ENCODE data around the gene UGT1A5. TPM values are rescaled to one million over a fixed set of nuclear protein-coding genes. Genes with fewer than 3 reads are reported as not detected.
"Not testable (repeated sequence)": the region's sequence is repeated elsewhere in the genome, so short reads cannot be mapped to it uniquely, and the experiment has no call there.

Gene UGT1A5
- polyA plus RNA-seq, 5 donors, result not detected

DNA sequence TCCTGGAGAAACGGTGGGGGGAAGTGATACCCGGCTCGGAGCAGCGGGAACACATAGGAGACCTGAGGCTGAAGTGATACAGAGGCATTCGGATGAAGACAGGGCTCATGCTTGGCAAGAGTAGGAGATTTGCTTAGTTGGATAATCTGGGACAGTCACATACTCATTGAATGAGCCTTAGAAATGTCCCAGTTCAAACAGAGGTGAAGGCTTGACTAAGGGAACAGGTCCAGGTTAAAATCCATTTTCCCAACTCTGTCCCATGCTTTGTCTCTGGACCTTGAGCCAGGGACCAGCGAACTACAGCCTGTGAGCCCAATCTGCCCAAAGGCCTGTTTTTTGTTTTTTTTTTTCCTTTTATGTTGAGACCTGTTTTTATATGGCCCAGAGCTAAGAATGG, 18.7 kb upstream of the UGT1A5 start:
- DNase-seq, result no peak

DNA sequence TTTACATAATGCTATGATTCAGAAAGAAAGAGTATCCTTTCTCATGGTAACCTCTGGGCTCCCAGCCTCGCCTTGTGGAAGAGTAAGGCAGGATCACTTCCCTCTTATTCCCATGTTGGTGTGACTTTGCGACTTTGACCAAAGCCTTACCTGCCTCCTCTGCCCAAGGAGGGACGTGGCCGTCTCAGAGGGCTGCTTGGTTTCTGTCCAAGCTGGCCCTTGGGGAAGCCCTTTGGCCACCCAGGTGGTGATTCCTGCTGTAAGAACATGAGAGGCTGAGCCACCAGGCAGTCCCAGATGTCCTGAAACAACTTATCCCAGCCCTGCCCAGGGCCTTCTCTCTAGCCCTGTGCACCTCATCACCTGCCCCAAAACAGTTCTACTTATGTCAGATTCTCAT, 14.0 kb upstream of the UGT1A5 start:
- DNase-seq, result no peak

DNA sequence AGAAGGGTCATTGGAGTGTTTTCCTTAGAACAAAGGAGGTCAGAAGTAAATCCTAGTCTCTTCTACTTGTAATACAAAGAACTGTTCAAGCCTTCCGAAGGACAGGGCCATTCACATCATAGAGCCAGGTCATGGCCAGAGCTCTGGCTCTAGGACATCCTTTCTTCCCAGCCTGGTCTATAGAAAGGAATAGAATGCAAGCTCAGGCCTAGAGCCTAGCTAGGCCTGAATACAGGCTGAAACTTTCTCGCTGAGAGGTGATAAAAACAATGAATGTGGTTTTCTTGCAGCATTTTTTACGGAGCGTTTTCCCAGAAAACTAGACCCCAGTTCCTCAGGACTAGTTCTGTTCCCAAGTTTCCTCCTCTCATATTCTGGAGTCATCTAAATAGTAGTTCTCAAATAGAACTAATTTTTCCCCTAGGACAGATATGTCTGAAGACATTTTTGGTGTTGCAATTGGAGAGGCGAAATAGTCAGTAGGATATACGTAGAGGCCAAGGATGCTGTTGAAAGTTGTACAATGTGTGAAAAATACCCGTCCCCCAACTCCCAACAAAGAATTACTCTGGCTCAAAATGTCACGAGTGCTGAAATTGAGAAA, 13.2 kb upstream of the UGT1A5 start:
- no peak for DNase-seq

DNA sequence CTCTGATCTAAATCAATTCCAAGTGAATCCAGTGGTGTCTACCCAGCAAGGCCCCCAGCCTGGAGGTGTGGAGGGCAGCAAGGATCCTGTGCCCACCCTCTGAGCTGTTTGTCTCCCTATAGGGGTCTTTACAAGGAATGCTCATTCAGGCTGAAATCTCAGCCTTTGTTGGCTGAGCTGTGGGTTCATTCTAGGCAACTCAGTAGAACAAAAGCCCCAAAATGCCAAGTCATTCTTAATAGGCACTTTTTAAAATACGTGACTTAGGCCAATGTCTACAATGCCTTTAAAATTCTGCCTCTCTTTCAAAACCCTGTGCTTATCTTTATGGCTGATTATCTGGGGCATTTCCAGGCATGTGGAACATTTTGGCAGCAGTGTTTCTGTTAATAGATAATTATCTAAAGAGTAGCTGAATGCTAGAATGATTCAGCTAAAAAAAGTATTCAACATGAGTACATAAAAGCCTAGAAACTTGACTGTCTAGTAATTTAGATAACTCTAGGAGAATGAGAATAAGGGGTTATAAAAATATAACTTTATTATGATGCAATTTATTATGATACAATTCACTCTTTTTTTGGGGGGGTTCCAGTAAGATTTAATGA, 12.6 kb upstream of the UGT1A5 start:
- DNase-seq, result peak; percentile 28 to 40

DNA sequence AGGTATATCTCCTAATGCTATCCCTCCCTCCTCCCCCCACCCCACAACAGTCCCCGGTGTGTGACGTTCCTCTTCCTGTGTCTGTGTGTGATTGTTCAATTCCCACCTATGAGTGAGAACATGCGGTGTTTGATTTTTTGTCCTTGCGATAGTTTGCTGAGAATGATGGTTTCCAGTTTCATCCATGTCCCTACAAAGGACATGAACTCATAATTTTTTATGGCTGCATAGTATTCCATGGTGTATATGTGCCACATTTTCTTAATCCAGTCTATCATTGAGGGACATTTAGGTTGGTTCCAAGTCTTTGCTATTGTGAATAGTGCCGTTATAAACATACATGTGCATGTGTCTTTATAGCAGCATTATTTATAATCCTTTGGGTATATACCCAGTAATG, 11.9 kb upstream of the UGT1A5 start:
- DNase-seq, result not testable (repeated sequence)

DNA sequence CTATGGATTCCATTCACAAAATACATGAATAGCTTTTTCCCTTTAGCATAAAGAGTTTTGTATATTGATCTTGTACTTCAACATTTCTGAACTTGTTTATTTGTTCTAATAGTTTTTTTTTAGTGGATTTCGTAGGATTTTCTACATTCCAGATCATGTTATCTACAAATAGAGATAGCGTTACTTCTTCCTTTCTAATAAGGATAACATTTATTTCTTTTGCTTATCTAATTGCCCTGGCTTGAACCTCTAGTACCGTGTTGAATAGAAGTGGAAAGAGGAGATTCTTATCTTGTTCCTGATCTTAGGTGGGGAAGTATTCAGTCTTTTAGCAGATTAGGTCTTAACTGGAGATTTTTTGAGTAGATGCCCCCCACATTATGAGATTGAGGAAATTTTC, 10.5 kb upstream of the UGT1A5 start:
- DNase-seq, result no peak

DNA sequence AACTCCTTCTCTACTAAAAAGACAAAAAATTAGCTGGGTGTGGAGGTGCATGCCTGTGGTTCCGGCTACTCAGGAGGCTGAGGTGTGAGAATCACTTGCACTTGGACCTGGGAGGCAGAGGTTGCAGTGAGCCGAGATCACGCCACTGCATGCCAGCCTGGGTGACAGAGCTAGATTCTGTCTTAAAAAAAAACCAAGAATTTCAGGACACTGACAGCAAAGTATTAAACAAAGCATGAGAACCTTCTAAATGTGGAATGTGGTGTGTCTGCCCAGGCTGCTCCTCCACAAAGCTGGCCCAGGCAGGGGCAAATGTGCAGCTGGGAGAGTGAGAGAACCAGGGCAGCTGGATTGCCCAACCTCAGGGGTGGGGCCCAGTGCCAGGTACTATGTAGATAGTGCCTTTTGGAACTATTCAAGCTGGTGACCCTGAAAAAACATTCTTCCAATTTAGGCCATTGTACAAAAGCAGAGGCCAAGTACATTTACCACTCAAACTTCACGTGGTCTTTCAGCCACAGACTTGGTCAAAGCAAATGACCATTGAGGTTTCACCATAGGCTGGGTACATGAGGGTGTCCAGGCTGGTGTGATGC, 6.7 kb upstream of the UGT1A5 start:
- DNase-seq, result no peak

DNA sequence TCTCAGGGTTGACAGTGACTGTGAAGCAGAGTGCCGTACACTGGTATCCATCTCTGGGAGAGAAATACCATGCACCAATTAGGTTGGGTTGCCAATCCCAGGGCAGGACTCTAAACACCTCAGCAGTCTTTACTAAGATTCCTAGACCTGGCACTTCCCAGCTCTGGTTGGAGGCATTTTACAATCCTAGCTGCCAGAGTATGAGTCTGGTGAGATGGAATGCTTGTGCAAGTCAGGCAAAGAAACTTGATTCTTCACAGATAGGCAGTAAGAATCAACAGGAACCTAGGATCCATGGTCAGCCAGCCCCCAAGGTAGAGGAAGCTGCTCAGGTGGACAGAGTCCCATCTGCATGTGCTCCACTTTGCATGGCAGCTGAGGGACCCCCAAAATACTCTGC, 6.0 kb upstream of the UGT1A5 start:
- no peak for DNase-seq

DNA sequence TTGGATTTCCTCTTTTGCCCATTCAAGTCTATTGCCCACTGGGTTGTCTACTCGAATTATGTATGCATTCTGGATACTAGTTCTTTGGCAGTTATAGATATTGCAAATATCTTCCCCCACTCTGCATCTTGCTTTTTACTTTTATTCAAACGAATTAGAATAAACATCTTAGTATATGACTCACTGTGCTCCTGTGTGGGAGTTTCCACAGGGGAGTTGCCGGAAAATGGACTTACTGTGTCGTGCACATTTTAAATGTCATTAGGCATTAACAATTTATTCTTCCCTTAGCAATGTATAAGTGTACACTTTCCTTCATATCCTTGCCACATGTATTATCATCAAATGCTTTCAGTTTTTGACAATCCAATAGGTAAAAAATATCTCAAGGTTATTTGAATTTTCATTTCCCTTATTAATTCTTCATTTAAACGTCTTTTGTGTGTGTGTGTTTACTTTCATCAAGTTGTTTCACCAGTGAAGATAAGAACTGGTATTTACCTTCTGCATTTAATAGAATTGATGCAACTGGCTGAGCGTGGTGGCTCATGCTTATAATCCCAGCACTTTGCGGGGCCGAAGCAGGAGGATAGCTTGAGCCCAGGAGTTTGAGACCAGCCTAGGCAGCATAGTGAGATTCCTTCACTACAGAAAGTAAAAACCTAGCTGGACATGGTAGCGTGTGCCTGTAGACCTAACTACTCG, 4.6 kb upstream of the UGT1A5 start:
- DNase-seq, result no peak

DNA sequence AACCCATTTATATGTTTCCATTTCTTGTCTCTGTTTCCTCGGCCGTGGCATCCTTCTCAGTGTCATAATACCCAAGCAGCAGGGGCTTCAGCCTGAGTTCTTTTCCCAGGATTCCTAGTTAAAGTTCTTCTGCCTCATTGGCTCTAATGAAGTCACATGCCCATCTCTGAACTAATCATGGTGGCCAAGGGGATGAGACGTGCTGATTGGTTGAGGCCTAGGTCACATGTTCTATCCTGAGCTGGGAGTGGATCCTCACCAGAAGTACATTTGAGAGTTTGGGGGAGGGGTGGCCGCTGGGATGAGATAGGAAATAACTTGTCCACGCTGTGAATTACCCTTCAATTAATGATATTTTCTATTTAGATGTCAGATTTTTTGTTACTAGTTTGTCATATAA, 3.8 kb upstream of the UGT1A5 start:
- DNase-seq, result no peak

DNA sequence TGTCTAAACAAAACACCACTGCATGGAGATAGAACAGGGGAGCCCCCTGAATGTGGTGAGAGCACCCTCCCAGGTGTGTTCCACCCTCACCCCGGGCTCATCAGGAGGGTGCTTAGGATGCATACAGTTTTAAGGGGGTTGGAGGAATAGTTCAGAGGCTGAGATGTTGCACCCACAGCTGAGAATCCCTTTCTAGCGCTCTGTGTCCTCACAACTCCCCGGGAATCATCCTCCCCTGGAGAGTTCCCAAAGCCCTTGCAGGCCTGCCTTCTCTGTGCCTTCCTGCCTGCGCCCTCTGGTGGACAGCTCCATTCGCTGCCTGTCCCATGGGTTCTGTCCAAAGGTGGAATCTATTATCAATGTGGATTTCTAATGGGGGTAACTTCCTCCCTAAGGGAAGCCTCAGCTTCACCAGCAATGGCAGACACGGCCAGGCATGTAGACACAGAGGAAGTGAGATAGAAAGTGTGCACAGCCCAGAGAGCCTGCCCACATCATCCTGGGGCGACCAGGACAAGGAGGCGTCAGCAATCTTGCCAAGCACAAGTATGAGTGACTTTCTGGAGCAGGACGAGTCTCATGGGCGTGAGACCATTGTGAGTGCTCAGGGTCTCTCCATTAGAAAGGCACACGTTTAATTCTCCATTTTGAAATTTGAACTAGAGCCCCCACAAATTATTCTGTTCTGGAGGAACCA, 1.2 kb upstream of the UGT1A5 start:
- peak; percentile 52 to 66 for DNase-seq

DNA sequence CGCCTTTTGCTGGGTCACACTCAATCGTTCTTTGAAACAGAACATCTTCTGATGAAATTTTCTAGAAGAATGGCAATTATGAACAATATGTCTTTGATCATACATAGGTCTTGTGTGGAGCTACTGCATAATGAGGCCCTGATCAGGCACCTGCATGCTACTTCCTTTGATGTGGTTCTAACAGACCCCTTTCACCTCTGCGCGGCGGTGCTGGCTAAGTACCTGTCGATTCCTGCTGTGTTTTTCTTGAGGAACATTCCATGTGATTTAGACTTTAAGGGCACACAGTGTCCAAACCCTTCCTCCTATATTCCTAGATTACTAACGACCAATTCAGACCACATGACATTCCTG, 532 bp downstream of the UGT1A5 start:
- no peak for DNase-seq

DNA sequence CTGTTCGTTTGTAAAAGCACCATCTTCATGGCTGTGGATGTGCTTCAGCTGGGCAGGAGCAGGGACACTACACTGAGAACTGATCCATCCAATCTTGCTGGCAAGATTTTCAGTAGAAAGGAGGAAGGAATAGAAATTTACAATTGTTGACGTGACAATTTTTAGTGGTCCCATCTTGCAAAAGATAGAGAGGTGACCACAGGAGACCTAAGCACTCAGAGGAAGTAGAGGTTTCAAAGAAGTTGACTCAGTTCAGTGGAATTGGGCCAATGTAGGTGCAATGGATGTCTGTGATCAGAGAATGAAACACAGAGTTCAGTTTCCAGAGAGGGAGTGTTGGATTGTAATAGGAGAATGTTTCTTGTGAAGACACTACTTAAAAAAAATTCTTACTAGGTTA, 1.4 kb downstream of the UGT1A5 start:
- no peak for DNase-seq

DNA sequence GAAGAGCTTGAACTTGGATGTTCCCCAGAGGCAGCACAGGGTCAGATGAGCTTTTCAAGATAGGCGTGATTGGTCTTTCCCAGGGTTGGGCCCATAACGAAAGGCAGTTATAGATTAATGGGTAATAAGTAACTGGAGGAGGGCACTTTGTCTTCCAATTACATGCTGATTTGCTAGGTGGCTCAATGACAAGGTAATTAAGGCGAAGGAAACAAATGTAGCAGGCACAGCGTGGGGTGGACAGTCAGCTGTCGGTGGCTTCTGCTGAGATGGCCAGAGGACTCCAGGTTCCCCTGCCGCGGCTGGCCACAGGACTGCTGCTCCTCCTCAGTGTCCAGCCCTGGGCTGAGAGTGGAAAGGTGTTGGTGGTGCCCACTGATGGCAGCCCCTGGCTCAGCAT, 5.8 kb downstream of the UGT1A5 start, which contains the start of gene UGT1A4:
UGT1A4 (plus strand) TSS at position 185 of the 400 bp plus-strand sequence; CDS start at position 270, 85 bp downstream.
- no peak for DNase-seq

DNA sequence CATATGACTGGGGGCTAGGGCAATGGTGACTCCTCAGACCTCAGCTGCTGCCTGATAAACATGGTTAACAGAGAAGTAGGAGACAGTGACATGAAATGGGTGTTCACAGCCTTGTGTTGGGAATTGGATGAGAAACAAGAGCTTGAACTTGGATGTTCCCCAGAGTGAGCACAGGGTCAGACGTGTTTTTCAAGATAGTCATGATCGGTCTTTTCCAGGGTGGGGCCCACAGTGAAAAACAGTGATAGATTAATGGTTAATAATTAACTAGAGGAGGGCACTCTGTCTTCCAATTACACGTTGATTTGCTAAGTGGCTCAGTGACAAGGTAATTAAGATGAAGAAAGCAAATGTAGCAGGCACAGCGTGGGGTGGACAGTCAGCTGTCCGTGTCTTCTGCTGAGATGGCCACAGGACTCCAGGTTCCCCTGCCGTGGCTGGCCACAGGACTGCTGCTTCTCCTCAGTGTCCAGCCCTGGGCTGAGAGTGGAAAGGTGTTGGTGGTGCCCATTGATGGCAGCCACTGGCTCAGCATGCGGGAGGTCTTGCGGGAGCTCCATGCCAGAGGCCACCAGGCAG, 16.1 kb downstream of the UGT1A5 start, which contains the start of gene UGT1A3:
UGT1A3 (plus strand) TSS at position 320 of the 579 bp plus-strand sequence; CDS start at position 405, 85 bp downstream.
- DNase-seq, result no peak

DNA sequence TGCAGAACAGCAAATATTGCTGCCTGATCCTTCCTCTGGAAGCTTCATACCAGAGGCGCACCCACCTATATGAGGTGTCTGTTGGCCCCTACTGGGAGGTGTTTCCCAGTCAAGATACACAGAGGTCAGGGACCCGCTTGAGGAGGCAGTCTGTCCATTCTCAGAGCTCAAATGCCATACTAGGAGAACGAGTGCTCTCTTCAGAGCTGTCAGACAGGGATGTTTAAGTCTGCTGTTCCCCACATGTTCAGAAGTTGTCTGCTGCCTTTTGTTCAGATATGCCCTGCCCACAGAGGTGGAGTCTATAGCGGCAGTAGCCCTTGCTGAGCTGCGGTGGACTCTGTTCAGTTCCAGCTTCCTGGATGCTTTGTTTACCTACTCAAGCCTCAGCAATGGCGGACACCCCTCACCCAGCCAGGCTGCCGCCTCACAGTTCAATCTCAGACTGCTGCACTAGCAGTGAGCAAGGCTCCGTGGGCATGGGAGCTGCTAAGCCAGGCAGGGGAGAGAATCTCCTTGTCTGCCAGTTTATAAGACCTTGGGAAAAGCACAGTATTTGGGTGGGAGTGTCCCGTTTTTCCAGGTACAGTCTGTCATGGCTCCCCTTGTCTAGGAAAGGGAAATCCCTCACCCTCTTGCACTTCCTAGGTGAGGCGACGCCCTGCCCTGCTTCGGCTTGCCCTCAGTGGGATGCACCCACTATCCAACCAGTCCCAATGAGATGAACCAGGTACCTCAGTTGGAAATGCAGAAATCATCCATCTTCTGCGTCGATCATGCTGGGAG, 24.4 kb downstream of the UGT1A5 start:
- not testable (repeated sequence) for DNase-seq

DNA sequence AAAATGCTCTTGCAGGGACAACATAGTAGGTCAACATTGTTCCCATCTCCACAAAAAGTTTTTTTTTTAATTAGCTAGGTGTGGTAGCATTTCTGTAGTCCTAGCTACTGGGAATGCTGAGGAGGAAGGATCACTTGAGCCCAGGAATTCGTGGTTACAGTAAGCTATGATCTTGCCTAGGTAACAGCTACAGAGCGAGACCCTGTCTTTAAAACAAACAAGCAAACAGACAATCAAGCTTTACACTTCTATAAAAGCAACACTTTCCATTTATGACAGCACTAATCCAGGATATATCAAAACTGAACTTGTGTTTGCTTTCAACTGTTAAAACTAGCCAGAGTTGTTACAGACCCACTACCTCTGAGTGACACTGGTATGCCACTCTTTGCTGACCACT, 28.2 kb downstream of the UGT1A5 start:
- no peak for DNase-seq

DNA sequence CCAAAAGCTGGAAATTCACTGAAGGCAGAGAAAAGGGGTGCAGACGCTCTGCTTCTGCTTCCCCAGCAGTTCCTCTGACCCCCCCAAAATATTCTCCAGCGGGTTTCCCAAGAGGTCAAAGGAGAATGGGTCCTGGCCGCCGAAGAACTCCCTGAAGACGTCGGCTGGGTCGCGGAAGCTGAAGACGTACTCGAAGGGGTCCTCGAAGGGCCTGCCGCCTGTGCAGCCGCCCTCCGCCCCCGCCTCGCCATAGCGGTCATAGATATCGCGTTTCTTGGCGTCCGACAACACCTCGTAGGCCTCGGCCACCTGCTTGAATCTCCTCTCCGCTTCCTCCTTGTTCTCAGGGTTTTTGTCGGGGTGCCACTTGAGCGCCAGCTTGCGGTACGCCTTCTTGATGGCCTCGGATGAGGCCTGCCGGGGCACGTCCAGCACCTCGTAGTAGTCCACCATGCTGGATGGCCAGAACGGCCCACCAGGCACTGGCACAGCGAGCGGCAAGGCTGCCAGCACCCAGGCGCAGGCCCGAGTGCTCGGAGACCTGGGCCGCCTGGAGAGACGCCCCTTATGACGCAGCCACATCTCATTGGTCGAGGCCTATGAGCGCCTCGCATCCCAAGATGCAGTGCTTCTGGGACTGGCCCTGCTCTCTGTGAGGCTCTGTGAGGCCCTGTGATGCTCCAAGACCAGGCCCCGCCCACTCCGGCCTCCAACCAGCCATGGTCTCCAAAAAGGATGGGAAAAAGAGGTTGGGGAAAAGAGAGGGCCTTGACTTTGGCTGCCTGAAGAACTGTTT, 31.0 kb downstream of the UGT1A5 start:
- DNase-seq, result no peak

DNA sequence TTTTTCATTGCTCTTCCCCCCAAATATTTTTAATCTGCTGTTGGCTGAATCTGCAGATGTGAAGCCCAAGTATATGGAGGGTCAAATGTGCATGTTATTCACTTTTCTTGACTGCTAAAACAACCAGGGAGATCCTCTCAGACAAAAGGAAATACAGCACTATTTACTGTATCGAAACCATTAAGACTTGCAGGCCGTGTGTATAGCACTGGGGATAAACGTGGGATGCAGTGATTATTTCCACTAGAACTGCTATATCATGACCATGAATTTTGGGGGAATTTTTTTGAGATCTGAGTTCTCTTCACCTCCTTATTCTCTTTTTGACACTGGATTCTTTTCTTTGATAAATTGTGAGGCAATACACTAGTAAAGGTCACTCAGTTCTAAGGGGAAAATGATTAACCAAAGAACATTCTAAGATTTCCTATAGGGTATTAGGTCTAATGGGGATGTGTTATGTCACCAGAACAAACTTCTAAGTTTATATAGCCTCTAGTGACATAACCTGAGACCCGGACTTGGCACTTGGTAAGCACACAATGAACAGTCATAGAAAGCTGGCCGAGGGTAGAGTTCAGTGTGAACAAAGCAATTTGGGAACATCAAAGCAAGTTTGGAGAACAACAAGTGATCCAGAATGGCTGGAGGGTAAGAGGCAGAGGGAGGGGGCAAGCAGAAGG, 32.5 kb downstream of the UGT1A5 start:
- DNase-seq, result no peak

DNA sequence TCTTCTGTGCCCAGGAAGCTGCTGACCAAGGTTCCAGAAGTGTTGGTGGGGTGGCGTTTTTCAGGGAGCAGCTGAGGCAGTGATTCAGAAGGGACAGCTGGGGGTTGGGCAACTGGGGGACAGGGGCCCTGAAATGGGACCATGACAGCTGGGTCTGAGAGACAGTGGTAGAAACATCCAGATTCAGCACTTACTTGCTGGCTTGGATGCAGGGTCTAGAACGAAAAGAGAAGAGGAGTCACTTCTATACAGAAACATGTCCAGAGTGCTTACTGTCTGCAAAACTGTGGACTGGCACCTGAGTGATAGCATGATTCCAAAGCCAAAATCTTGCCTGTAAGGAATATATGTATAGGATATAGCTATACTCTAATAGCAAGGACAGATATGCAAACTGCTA, 33.1 kb downstream of the UGT1A5 start:
- DNase-seq, result not testable (repeated sequence)
